GM12878 (cell line): ENCODE data around the gene ATAD2B. TPM values are rescaled to one million over a fixed set of nuclear protein-coding genes. Genes with fewer than 3 reads are reported as not detected.

ENCODE experiments used
- ATAC-seq: fragments of 200-7000 bp; cut with Tn5 transposase; 3 replicates; pipeline ENCODE4 v1.9.1; 2020; ENCODE audit warnings: mild to moderate bottlenecking, moderate library complexity
- BruUV-seq: library from RNA; stranded (reverse); fragments of 400-500 nt; replicated peaks from 2 replicates; lab custom pipeline; 2021; lab: Mats Ljungman, UMichigan
- CTCF ChIA-PET: fragments of 300-600 bp; sonication (Branson Sonifier 250); formaldehyde crosslinking; extraction: SDS; loops from one replicate; lab custom pipeline; 2021; ENCODE audit warnings: inconsistent platforms; lab: Yijun Ruan, JAX
- POLR2A ChIA-PET: fragments of 350-600 bp; formaldehyde crosslinking; extraction: SDS; loops from one replicate; lab custom pipeline; 2021; ENCODE audit warnings: inconsistent platforms; lab: Charles Lee
- RAD21 ChIA-PET: fragments of 300-600 bp; sonication (Branson Sonifier 250); formaldehyde crosslinking; loops from one replicate; lab custom pipeline; 2023; ENCODE audit warnings: antibody characterized with exemption; ENCODE audit not compliant: unreplicated experiment; lab: Charles Lee
- SMC1A ChIA-PET: fragments of 300-600 bp; sonication (Branson Sonifier 250); formaldehyde crosslinking; loops from one replicate; lab custom pipeline; 2023; ENCODE audit not compliant: unreplicated experiment, uncharacterized antibody; lab: Charles Lee
- DNase-seq: peaks from one replicate; pipeline ENCODE4 v3.0.0-alpha.2; 2011; ENCODE audit warnings: low read depth, low spot score
- FAIRE-seq: peaks from 3 replicates; lab custom pipeline; 2011; peaks lifted over from hg19 to GRCh38; lab: Jason Lieb, UNC
- H2AFZ ChIP-seq: 2 replicates; pipeline ENCODE4 v1.6.0; 2011; ENCODE audit warnings: low read depth, low read length, control low read depth; ENCODE audit not compliant: control insufficient read depth
- H3K27ac ChIP-seq: 2 replicates; pipeline ENCODE4 v1.5.1; 2011; ENCODE audit warnings: control low read depth; ENCODE audit not compliant: control insufficient read depth, insufficient read depth
- H3K27me3 ChIP-seq, 2 experiments: replicated peaks in 1 of 2; 2 replicates each; pipeline versions ENCODE4 v1.6.0 to v1.6.1; 2011; ENCODE audit warnings: low read length in 1 of 2; ENCODE audit not compliant: control insufficient read depth in 2 of 2, insufficient read depth in 2 of 2
- H3K36me3 ChIP-seq, 2 experiments: 2 replicates each; pipeline ENCODE4 v1.5.1; 2011; ENCODE audit warnings: low read length in 1 of 2; ENCODE audit not compliant: control insufficient read depth in 2 of 2, insufficient read depth in 2 of 2
- H3K4me1 ChIP-seq: 2 replicates; pipeline ENCODE4 v1.6.1; 2011; ENCODE audit warnings: mild to moderate bottlenecking, low read length, moderate library complexity, mixed read lengths; ENCODE audit not compliant: control insufficient read depth, insufficient read depth
- H3K4me2 ChIP-seq: 2 replicates; pipeline ENCODE4 v1.6.0; 2011; ENCODE audit warnings: control low read depth; ENCODE audit not compliant: control insufficient read depth, insufficient read depth
- H3K4me3 ChIP-seq: fragments of 200-600 bp; sonication (generic); 2 replicates; pipeline ENCODE4 v1.5.1; 2016
- H3K79me2 ChIP-seq: 2 replicates; pipeline ENCODE4 v1.6.0; 2011; ENCODE audit warnings: low read length; ENCODE audit not compliant: control insufficient read depth, insufficient read depth
- H3K9ac ChIP-seq: 2 replicates; pipeline ENCODE4 v1.8.0; 2011; ENCODE audit warnings: low read length, control low read depth, mixed read lengths; ENCODE audit not compliant: control insufficient read depth, insufficient read depth
- H3K9me3 ChIP-seq: replicated peaks from 3 replicates; pipeline ENCODE4 v1.5.1; 2011; ENCODE audit warnings: mild to moderate bottlenecking, low read length; ENCODE audit not compliant: control insufficient read depth, insufficient read depth
- H4K20me1 ChIP-seq: 2 replicates; pipeline ENCODE4 v1.6.0; 2011; ENCODE audit not compliant: control insufficient read depth, insufficient read depth
- ATF7 ChIP-seq: fragments of 450-650 bp; IDR thresholded peaks from 2 replicates; pipeline ENCODE4 v1.6.1; 2016; ENCODE audit warnings: low read depth, mild to moderate bottlenecking
- POU2F2 ChIP-seq: IDR thresholded peaks from 3 replicates; pipeline ENCODE4 v1.6.1; 2011; ENCODE audit warnings: low read depth, mild to moderate bottlenecking, low read length, borderline replicate concordance
- SMAD5 ChIP-seq: IDR thresholded peaks from 2 replicates; pipeline ENCODE4 v1.6.1; 2016; ENCODE audit warnings: antibody characterized with exemption, low read depth
- SREBF2 ChIP-seq: IDR thresholded peaks from 2 replicates; pipeline ENCODE4 v1.6.1; 2012; ENCODE audit warnings: mild to moderate bottlenecking, low read length
- TCF3 ChIP-seq: IDR thresholded peaks from 2 replicates; pipeline ENCODE4 v1.6.1; 2012; ENCODE audit warnings: low read depth, mild to moderate bottlenecking, low read length, borderline replicate concordance; ENCODE audit not compliant: insufficient read depth
- ZNF217 ChIP-seq: fragments of 450-650 bp; IDR thresholded peaks from 2 replicates; pipeline ENCODE4 v1.6.1; 2017; ENCODE audit warnings: antibody characterized with exemption, mild to moderate bottlenecking
- ZNF274 ChIP-seq: IDR thresholded peaks from one replicate; pipeline ENCODE4 v1.8.0; 2011; ENCODE audit not compliant: insufficient read length, insufficient read depth
- WGBS: methylation state at CpG from one replicate; pipeline ENCODE4 v1.1.6; 2016; ENCODE audit warnings: low lambda C conversion rate; ENCODE audit not compliant: insufficient replicate concordance, insufficient coverage; ENCODE audit errors: missing lambda C conversion rate; 5-methylcytosine and 5-hydroxymethylcytosine counted together
- in situ Hi-C: fragments of 300-500 bp; cut with MboI; formaldehyde crosslinking; loops from 9 replicates; pipeline ENCODE4 v1.14.3; 2018; ENCODE audit warnings: mixed read lengths
- intact Hi-C: fragments of 100-400 bp; cut with micrococcal nuclease; formaldehyde crosslinking; loops from one replicate; pipeline ENCODE4 v1.14.2; 2022; ENCODE audit not compliant: unreplicated experiment
- polyA plus RNA-seq, 11 experiments: library from polyadenylated mRNA; depleted of rRNA in 4 of 11; unstranded in 6 of 11; stranded (reverse) in 5 of 11; fragments of >200 nt; fragmentation: Nextera tagmentation in 4 of 11; fragmentation: Illumina TruSeq in 1 of 11; extraction: Ambion mirVana in 4 of 11; extraction: Trizol in 1 of 11; gene quantifications; 1 replicate in 1 of 11; 2 replicates in 10 of 11; pipeline versions ENCODE4 v1.2.1 to v1.2.3, GENCODE V29; 2011 to 2016; ENCODE audit warnings: inconsistent platforms in 2 of 11, missing spikeins in 2 of 11, low read depth in 1 of 11
- total RNA-seq, 4 experiments: library from RNA; depleted of rRNA in 3 of 4; stranded (reverse); fragments of >200 nt in 3 of 4; fragmentation: Illumina TruSeq in 1 of 4; extraction: Trizol in 1 of 4; gene quantifications; 2 replicates each; pipeline versions ENCODE4 v1.2.1 to v1.2.3, GENCODE V29; 2013 to 2021
- TF ChIP-seq, protein P1 (sequence below): fragments of 450-650 bp; formaldehyde crosslinking; IDR thresholded peaks from 2 replicates; pipeline ENCODE4 v1.5.0; 2022; ENCODE audit warnings: mild to moderate bottlenecking, missing genetic modification characterization

ATAD2B gene
- total and polyA plus RNA-seq, 10 of the 15 experiments (the other 5 are each of a cell fraction or from before 2014, with no cell fraction given) = 3.6 to 29.9 (median 16.8) TPM

GRCh38 chr2:23835988-23836387 is 90.9 kb downstream of the ATAD2B start:
- DNase-seq (no peak), FAIRE-seq (no peak), ATAC-seq (no peak)
- Histone ChIP-seq H3K27me3 (no peaks in the 10 kb centered on the region), H3K79me2 (no peaks in the 10 kb centered on the region), H3K9ac (no peak overlapping the region), H4K20me1 (no peaks in the 10 kb centered on the region), H3K4me2 (no peak overlapping the region), H3K4me3 (no peak overlapping the region), H3K4me1 (no peaks in the 10 kb centered on the region), H2AFZ (no peak overlapping the region)
- WGBS = 96% methylated on average over 9 of the region's 9 CpGs
- POLR2A ChIA-PET = interaction anchor here (0.7 to 1.4 kb wide), 2 partner anchors 12 to 13 kb away, joined by 3 to 5 read pairs; no protein-coding TSS in a partner anchor
- RAD21 ChIA-PET = interaction anchor here (0.7 to 1.4 kb wide), 3 partner anchors 8 to 249 kb away, joined by 3 to 5 read pairs (median 4); no protein-coding TSS in a partner anchor
- in situ Hi-C loops (no loop called here), intact Hi-C loops (no loop called here)
- SMC1A ChIA-PET = interaction anchor here (2.5 kb wide), 1 partner anchor 11 kb away, joined by 14 read pairs; no protein-coding TSS in a partner anchor
- no TSS peak for BruUV-seq
- no peak for TF ChIP-seq ZNF274
- no peak for TF ChIP-seq SMAD5
- no peak for TF ChIP-seq TCF3
- no peak for TF ChIP-seq SREBF2
- no peak for TF ChIP-seq ATF7
- no peak for TF ChIP-seq POU2F2
- TF ChIP-seq, protein P1, sequence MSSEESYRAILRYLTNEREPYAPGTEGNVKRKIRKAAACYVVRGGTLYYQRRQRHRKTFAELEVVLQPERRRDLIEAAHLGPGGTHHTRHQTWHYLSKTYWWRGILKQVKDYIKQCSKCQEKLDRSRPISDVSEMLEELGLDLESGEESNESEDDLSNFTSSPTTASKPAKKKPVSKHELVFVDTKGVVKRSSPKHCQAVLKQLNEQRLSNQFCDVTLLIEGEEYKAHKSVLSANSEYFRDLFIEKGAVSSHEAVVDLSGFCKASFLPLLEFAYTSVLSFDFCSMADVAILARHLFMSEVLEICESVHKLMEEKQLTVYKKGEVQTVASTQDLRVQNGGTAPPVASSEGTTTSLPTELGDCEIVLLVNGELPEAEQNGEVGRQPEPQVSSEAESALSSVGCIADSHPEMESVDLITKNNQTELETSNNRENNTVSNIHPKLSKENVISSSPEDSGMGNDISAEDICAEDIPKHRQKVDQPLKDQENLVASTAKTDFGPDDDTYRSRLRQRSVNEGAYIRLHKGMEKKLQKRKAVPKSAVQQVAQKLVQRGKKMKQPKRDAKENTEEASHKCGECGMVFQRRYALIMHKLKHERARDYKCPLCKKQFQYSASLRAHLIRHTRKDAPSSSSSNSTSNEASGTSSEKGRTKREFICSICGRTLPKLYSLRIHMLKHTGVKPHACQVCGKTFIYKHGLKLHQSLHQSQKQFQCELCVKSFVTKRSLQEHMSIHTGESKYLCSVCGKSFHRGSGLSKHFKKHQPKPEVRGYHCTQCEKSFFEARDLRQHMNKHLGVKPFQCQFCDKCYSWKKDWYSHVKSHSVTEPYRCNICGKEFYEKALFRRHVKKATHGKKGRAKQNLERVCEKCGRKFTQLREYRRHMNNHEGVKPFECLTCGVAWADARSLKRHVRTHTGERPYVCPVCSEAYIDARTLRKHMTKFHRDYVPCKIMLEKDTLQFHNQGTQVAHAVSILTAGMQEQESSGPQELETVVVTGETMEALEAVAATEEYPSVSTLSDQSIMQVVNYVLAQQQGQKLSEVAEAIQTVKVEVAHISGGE (CRISPR knock-in tag) = no peak
- no peak for TF ChIP-seq ZNF217
- TF ChIP-seq, all 136 proteins: peak for 0
- Histone ChIP-seq H3K27ac (no peak overlapping the region), H3K36me3 (peaks cover 6 to 10% of the 10 kb centered on the region in 2 experiments), H3K9me3 (no peaks in the 10 kb centered on the region; the same call in 1 of the 3 replicates)
- CTCF ChIA-PET = interaction anchor here (0.7 to 2.4 kb wide), 4 partner anchors 9 to 248 kb away, joined by 4 to 17 read pairs (median 6); partner anchors contain the start of gene TP53I3
